ENCODE results near the gene ITPKC.

- TF ChIP-seq CTCF (IDR thresholded peaks at IDR 0.05) = no peak
- no peak for TF ChIP-seq POLR2A (IDR thresholded peaks at IDR 0.05)
Measured at GRCh38 chr19:40693896-40694295, 23.0 kb upstream of the ITPKC start.
